Transverse colon (tissue), 4 donors: ENCODE results near the gene SLC6A17. TPM values are rescaled to one million over a fixed set of nuclear protein-coding genes. Genes with fewer than 3 reads are reported as not detected.

ENCODE experiments used
- DNase-seq: peaks from one replicate; pipeline ENCODE4 v3.0.0-alpha.2; 2019
- H3K27ac ChIP-seq, 4 donors: fragments of 200-600 bp; sonication (generic); 2 replicates each; pipeline ENCODE4 v1.5.1; 2016 to 2018; ENCODE audit warnings: inconsistent platforms in 4 of 4
- H3K27me3 ChIP-seq: fragments of 200-600 bp; sonication (generic); 2 replicates; pipeline ENCODE4 v1.5.1; 2017; ENCODE audit warnings: inconsistent platforms
- H3K36me3 ChIP-seq, 4 donors: fragments of 200-600 bp; sonication (generic); 2 replicates each; pipeline ENCODE4 v1.5.1; 2017 to 2019; ENCODE audit warnings: inconsistent platforms in 4 of 4
- H3K4me1 ChIP-seq, 4 donors: fragments of 200-600 bp; sonication (generic); 2 replicates each; pipeline ENCODE4 v1.5.1; 2017 to 2020; ENCODE audit warnings: inconsistent platforms in 4 of 4
- H3K4me3 ChIP-seq, 4 donors: fragments of 200-600 bp; sonication (generic); 1 replicate in 1 of 4; 2 replicates in 3 of 4; pipeline versions ENCODE4 v1.5.1 to v1.6.1; 2017 to 2019; ENCODE audit warnings: inconsistent platforms in 4 of 4
- H3K9me3 ChIP-seq, 2 donors: fragments of 200-600 bp; sonication (generic); 2 replicates each; pipeline ENCODE4 v1.5.1; 2017 to 2019; ENCODE audit warnings: inconsistent platforms in 2 of 2
- CTCF ChIP-seq, 5 experiments: fragments of 200-600 bp in 3 of 5; fragments of 450-650 bp in 2 of 5; sonication (generic) in 3 of 5; IDR thresholded peaks; 1 replicate in 2 of 5; 2 replicates in 3 of 5; pipeline ENCODE4 v1.5.1; 2016 to 2017; ENCODE audit warnings: antibody characterized with exemption in 5 of 5, inconsistent platforms in 3 of 5, mild to moderate bottlenecking in 2 of 5, moderate library complexity in 1 of 5
- EP300 ChIP-seq: sonication (generic); formaldehyde crosslinking; IDR thresholded peaks from one replicate; pipeline ENCODE4 v1.6.1; 2017; ENCODE audit warnings: antibody characterized with exemption, low read depth
- POLR2A ChIP-seq: fragments of 450-650 bp; IDR thresholded peaks from one replicate; pipeline ENCODE4 v1.6.1; 2016; ENCODE audit warnings: antibody characterized with exemption, mild to moderate bottlenecking, moderate library complexity
- POLR2AphosphoS5 ChIP-seq, 3 donors: sonication (generic); formaldehyde crosslinking; IDR thresholded peaks; one replicate each; pipeline ENCODE4 v1.6.1; 2016; ENCODE audit warnings: antibody characterized with exemption in 3 of 3
- WGBS, 2 donors: methylation state at CpG; one replicate each; pipeline ENCODE4 v1.1.5; 2018; ENCODE audit warnings: low coverage in 1 of 2; 5-methylcytosine and 5-hydroxymethylcytosine counted together
- in situ Hi-C, 4 donors: fragments of 200-750 bp; cut with MboI; loops; one replicate each; pipeline versions ENCODE4 v1.15.0 to v1.15.1; 2017; ENCODE audit warnings: low sequenced_read_pairs in 3 of 4, low pct_ligation_motif_present in 1 of 4, low pct_unique_long_range_greater_than_20kb in 1 of 4
- intact Hi-C: fragments of 100-400 bp; cut with DNase I; formaldehyde crosslinking; loops from one replicate; pipeline ENCODE4 v1.15.1; 2023; ENCODE audit warnings: low total_unique reads
- total RNA-seq, 4 donors: library from RNA; depleted of rRNA; stranded (reverse); fragments of >200 nt; gene quantifications; one replicate each; pipeline ENCODE4 v1.1.0, GENCODE V29; 2016

The SLC6A17 gene
- total RNA-seq, 4 donors from 2014 or later, result under 0.01 to 0.37 (median 0.14) TPM; not detected in 1

GRCh38 chr1:110212169-110213142, 62.2 kb downstream of the SLC6A17 start:
- 61% methylated on average over 18 of the region's 20 CpGs; no CpG with 5 or more reads in 1 of the 2 donors for WGBS, 2 donors
- Histone ChIP-seq H3K36me3 (no peaks in the 10 kb centered on the region), H3K27ac (no peak overlapping the region), H3K4me1 (peaks cover 5 to 34% (median 14%) of the 10 kb centered on the region in 4 donors), H3K9me3 (no peaks in the 10 kb centered on the region), H3K27me3 (peaks cover 7% of the 10 kb centered on the region), H3K4me3 (peak overlapping the region in 1 of 4 donors; percentile 88)
- in situ Hi-C loops, result no loop called here
- TF ChIP-seq EP300 (no peak), CTCF (IDR thresholded peaks at IDR 0.05) (no peak), POLR2A (no peak), POLR2AphosphoS5 (IDR thresholded peaks at IDR 0.05) (no peak)
- no peak for DNase-seq
- intact Hi-C loops, result no loop called here

- intact Hi-C loops, result no loop called here
- TF ChIP-seq CTCF (IDR thresholded peaks at IDR 0.05) (no peak), POLR2AphosphoS5 (IDR thresholded peaks at IDR 0.05) (no peak), POLR2A (no peak), EP300 (no peak)
- Histone ChIP-seq H3K27me3 (peaks cover 7% of the 10 kb centered on the region), H3K27ac (no peak overlapping the region), H3K9me3 (no peaks in the 10 kb centered on the region), H3K36me3 (no peaks in the 10 kb centered on the region), H3K4me1 (peaks cover 5 to 34% (median 14%) of the 10 kb centered on the region in 4 donors), H3K4me3 (no peak overlapping the region)
- in situ Hi-C loops, result no loop called here
- no peak for DNase-seq
- WGBS, 2 donors, result 79 to 89% methylated on average over 1 to 2 of the region's 2 CpGs
Measured at GRCh38 chr1:110213143-110213540, 62.8 kb downstream of the SLC6A17 start.

GRCh38 chr1:110214454-110215404, 64.4 kb downstream of the SLC6A17 start:
- intact Hi-C loops, result no loop called here
- DNase-seq, result no peak
- Histone ChIP-seq H3K36me3 (no peaks in the 10 kb centered on the region), H3K9me3 (no peaks in the 10 kb centered on the region), H3K27ac (no peak overlapping the region), H3K4me1 (peaks cover 0 to 24% (median 8%) of the 10 kb centered on the region in 4 donors), H3K27me3 (peaks cover 7% of the 10 kb centered on the region), H3K4me3 (no peak overlapping the region)
- WGBS, 2 donors, result 70 to 75% methylated on average over 3 to 16 of the region's 16 CpGs
- TF ChIP-seq POLR2A, result no peak
- no peak for TF ChIP-seq POLR2AphosphoS5 (IDR thresholded peaks at IDR 0.05)
- TF ChIP-seq EP300, result no peak
- no peak for TF ChIP-seq CTCF (IDR thresholded peaks at IDR 0.05)
- in situ Hi-C loops, result no loop called here
